Measurements from ENCODE around the gene ILDR1. TPM values are rescaled to one million over a fixed set of nuclear protein-coding genes. Genes with fewer than 3 reads are reported as not detected.

Gene ILDR1
- total RNA-seq (1 to 10 TPM; 4.1 to 8.2 (median 5.7) TPM), polyA plus RNA-seq (1 to 10 TPM; 2.2 to 3.0 TPM)

GRCh38 chr3:122021811-122022401 is at the start of gene ILDR1:
Gene ILDR1 (minus strand): TSS chr3:122022247. CDS start chr3:122022077, 170 bp downstream.
- Histone ChIP-seq H3K36me3 (no peaks in the 10 kb centered on the region), H3K4me1 (peaks cover 0 to 7% (median 0%) of the 10 kb centered on the region in 3 donors), H3K4me3 (peak within 1 kb of the TSS; percentile 46 to 79 (median 55)), H3K27ac (peak within 1 kb of the TSS; percentile 61 to 85 (median 81)), H3K9me3 (no peaks in the 10 kb centered on the region), H3K27me3 (no peaks in the 10 kb centered on the region)
- TF ChIP-seq CTCF (IDR thresholded peaks at IDR 0.05): no peak
- ATAC-seq (peak; percentile 98 to 99 (median 99)), FAIRE-seq (no peak), DNase-seq (peak; percentile 74 to 91 (median 76))
- intact Hi-C loops (cut with DNase I): no loop called here
- WGBS, 2 donors: 3% methylated on average over 42 to 43 of the region's 43 CpGs

- DNase-seq (no peak), FAIRE-seq (no peak), ATAC-seq (peak in 2 of 4 donors; percentile 30 to 53)
- Histone ChIP-seq H3K4me1 (no peaks in the 10 kb centered on the region), H3K4me3 (no peak overlapping the region), H3K9me3 (no peaks in the 10 kb centered on the region), H3K27me3 (no peaks in the 10 kb centered on the region), H3K27ac (no peak overlapping the region), H3K36me3 (no peaks in the 10 kb centered on the region)
- intact Hi-C loops (cut with DNase I): no loop called here
- TF ChIP-seq CTCF (IDR thresholded peaks at IDR 0.05): no peak
- WGBS, 2 donors: 76 to 77% methylated on average over 2 of the region's 2 CpGs
These were observed 45.7 kb upstream of the ILDR1 start for GRCh38 chr3:122067588-122068240.

GRCh38 chr3:122067214-122067550 is 45.1 kb upstream of the ILDR1 start:
- DNase-seq: no peak
- intact Hi-C loops (cut with DNase I): no loop called here
- Histone ChIP-seq H3K4me3 (no peak overlapping the region), H3K36me3 (no peaks in the 10 kb centered on the region), H3K27me3 (no peaks in the 10 kb centered on the region), H3K27ac (no peak overlapping the region), H3K9me3 (no peaks in the 10 kb centered on the region), H3K4me1 (no peaks in the 10 kb centered on the region)
- FAIRE-seq: no peak
- peak in 1 of 4 donors; percentile 59 for ATAC-seq
- WGBS, 2 donors: 72 to 77% methylated on average over 5 of the region's 5 CpGs
- no peak for TF ChIP-seq CTCF (IDR thresholded peaks at IDR 0.05)

- Histone ChIP-seq H3K27me3 (no peaks in the 10 kb centered on the region), H3K4me3 (no peak overlapping the region), H3K27ac (no peak overlapping the region), H3K9me3 (no peaks in the 10 kb centered on the region), H3K4me1 (no peaks in the 10 kb centered on the region), H3K36me3 (no peaks in the 10 kb centered on the region)
- peak in 1 of 4 donors; percentile 36 for ATAC-seq
- DNase-seq: no peak
- no peak for FAIRE-seq
- WGBS, 2 donors: 56 to 62% methylated on average over 6 of the region's 6 CpGs
- TF ChIP-seq CTCF (IDR thresholded peaks at IDR 0.05): no peak
- intact Hi-C loops (cut with DNase I): no loop called here
These were observed 44.5 kb upstream of the ILDR1 start for GRCh38 chr3:122066331-122067213.
